Spleen (tissue), 7 donors: ENCODE data around the gene CHMP4B.

Experiments used
- CTCF ChIP-seq, 11 experiments: fragments of 200-600 bp in 7 of 11; fragments of 450-650 bp in 4 of 11; sonication (generic) in 4 of 11; IDR thresholded peaks in 8 of 11; conservative IDR thresholded peaks in 3 of 11; 1 replicate in 7 of 11; 2 replicates in 4 of 11; pipeline versions ENCODE4 v1.4.0 to v1.8.0; 2016 to 2021; ENCODE audit warnings: antibody characterized with exemption in 11 of 11, inconsistent platforms in 4 of 11, mild to moderate bottlenecking in 1 of 11
- POLR2A ChIP-seq, 3 donors: fragments of 450-650 bp; IDR thresholded peaks; one replicate each; pipeline ENCODE4 v1.5.1; 2017; ENCODE audit warnings: antibody characterized with exemption in 3 of 3, mild to moderate bottlenecking in 1 of 3
- POLR2AphosphoS5 ChIP-seq, 3 donors: sonication (generic); formaldehyde crosslinking; IDR thresholded peaks; one replicate each; pipeline ENCODE4 v1.5.1; 2017; ENCODE audit warnings: antibody characterized with exemption in 3 of 3
- donor health status: DM: no; HTN: no; CAD: no; lungs with moderate emphysema.
- donor health status: DM: no; HTN: no; CAD: no.
- donor health status: DM: no; HTN: no; CAD: no.

- TF ChIP-seq POLR2AphosphoS5 (IDR thresholded peaks at IDR 0.05) (no peak), CTCF (IDR thresholded peaks at IDR 0.05 in 8 of 11, conservative IDR thresholded peaks at IDR 0.05 in 3 of 11) (no peak), POLR2A (IDR thresholded peaks at IDR 0.05) (no peak)
Measured at GRCh38 chr20:33770005-33770404, 41.1 kb upstream of the CHMP4B start.
